Tibial artery (tissue), 4 donors: ENCODE data around the gene CBL.

ENCODE experiments used
- DNase-seq, 2 donors: peaks; one replicate each; pipeline ENCODE4 v3.0.0-alpha.2; 2019
- H3K27ac ChIP-seq, 2 donors: fragments of 200-600 bp; sonication (generic) in 1 of 2; 1 replicate in 1 of 2; 2 replicates in 1 of 2; pipeline ENCODE4 v1.5.1; 2018 to 2019; ENCODE audit warnings: mild to moderate bottlenecking in 1 of 2
- H3K27me3 ChIP-seq, 2 donors: fragments of 200-600 bp; sonication (generic) in 1 of 2; one replicate each; pipeline versions ENCODE4 v1.5.1 to v1.6.0; 2016 to 2019
- H3K36me3 ChIP-seq, 3 donors: fragments of 200-600 bp; sonication (generic) in 2 of 3; one replicate each; pipeline ENCODE4 v1.5.1; 2016 to 2019; ENCODE audit warnings: mild to moderate bottlenecking in 2 of 3
- H3K4me1 ChIP-seq, 4 donors: fragments of 200-600 bp; sonication (generic) in 2 of 4; 1 replicate in 3 of 4; 2 replicates in 1 of 4; pipeline ENCODE4 v1.5.1; 2016 to 2019
- H3K4me3 ChIP-seq, 2 donors: fragments of 200-600 bp; sonication (generic) in 1 of 2; 1 replicate in 1 of 2; 2 replicates in 1 of 2; pipeline ENCODE4 v1.5.1; 2018 to 2019; ENCODE audit warnings: mild to moderate bottlenecking in 2 of 2
- H3K9me3 ChIP-seq, 3 donors: fragments of 200-600 bp; sonication (generic) in 1 of 3; one replicate each; pipeline ENCODE4 v1.5.1; 2016 to 2019
- CTCF ChIP-seq, 2 experiments: fragments of 200-600 bp in 1 of 2; fragments of 450-650 bp in 1 of 2; IDR thresholded peaks; one replicate each; pipeline ENCODE4 v1.5.1; 2017 to 2019; ENCODE audit warnings: antibody characterized with exemption in 2 of 2, mild to moderate bottlenecking in 1 of 2, moderate library complexity in 1 of 2
- intact Hi-C: fragments of 100-400 bp; cut with DNase I; formaldehyde crosslinking; loops from one replicate; pipeline ENCODE4 v1.15.0; 2023; ENCODE audit warnings: low total_unique reads

CBL gene

DNA sequence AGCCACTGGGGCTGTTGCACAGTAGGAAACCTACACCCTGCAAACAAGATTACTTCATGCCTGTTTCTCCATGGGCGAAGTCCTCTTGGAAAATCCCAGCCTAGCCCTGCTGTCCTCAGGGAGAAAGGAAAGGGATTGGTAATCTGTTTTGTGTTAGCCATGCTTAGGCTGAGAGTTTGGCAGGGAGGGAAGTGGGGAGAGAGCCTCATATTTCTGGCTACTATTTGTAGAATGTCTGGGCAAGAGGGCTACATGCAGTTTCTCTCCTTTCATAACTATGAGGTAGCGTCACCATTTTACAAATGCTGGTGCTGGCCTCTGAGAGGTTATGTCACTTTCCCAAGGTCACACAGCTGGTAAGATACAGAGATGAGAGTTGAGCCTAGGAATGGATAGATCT lies 141.1 kb downstream of the CBL start:
- Histone ChIP-seq H3K4me3 (no peak overlapping the region), H3K27me3 (no peaks in the 10 kb centered on the region), H3K27ac (no peak overlapping the region), H3K36me3 (no peaks in the 10 kb centered on the region), H3K4me1 (peaks cover 0 to 19% (median 1%) of the 10 kb centered on the region in 4 donors), H3K9me3 (no peaks in the 10 kb centered on the region)
- intact Hi-C loops, result no loop called here
- no peak for DNase-seq
- TF ChIP-seq CTCF (IDR thresholded peaks at IDR 0.05), result no peak

DNA sequence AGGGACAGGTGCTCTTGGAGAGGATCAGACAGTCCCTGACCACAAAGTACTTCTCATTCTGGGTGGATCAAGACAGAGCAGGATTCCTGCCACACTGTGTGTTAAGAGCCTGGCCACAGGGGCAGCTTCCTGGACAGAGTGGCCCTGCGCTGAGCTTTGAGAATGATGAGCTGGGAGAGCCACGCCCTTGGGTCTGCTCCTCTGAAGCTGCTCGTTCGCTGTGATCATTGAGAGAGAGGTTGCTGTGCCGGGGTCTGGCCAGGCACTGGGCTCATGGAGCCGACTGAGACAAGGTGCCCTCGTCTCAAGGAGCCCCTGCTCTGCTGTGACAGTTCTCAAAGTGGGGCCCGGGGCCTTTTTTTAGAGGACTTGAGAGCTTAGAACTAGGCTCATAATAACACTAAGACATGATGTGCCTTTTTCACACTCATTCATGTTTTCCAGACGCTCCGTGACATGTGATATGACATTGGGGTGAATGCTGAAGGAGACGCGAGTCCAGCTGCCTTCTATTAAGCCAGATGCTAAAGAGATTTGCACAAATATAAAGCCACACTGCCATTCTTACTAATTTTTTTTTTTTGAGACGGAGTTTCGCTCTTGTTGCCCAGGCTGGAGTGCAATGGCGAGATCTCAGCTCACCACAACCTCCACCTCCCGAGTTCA lies 141.9 kb downstream of the CBL start:
- peak in 1 of 2 donors; percentile 63 for DNase-seq
- no peak overlapping the region for H3K4me3 ChIP-seq
- no peaks in the 10 kb centered on the region for H3K27me3 ChIP-seq
- no peak overlapping the region for H3K27ac ChIP-seq
- peaks cover 0 to 19% (median 1%) of the 10 kb centered on the region in 4 donors for H3K4me1 ChIP-seq
- H3K36me3 ChIP-seq, result no peaks in the 10 kb centered on the region
- no peaks in the 10 kb centered on the region for H3K9me3 ChIP-seq
- intact Hi-C loops, result no loop called here
- TF ChIP-seq CTCF (IDR thresholded peaks at IDR 0.05), result no peak

DNA sequence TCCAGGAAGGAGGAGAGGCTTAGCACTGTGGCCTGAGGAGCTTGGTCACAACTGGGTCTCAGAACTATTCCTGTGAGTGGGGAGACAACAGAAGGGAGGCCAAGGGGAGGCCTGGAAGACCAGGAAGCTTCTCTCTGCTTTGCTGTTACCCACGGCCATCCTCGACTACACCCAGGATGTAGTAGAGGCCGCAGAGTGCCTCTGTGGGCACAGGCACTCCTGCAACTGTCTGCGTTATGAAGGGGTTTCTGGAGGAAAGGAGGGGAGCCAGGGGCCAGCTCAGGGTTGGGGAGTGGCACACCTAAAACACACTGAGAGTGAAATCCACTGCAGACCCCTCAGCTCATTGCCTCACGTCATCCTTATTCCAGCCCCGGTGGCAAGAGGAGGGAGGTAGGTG lies 144.2 kb downstream of the CBL start:
- peak in 1 of 2 donors; percentile 51 for DNase-seq
- no peaks in the 10 kb centered on the region for H3K36me3 ChIP-seq
- intact Hi-C loops, result no loop called here
- H3K27ac ChIP-seq, result no peak overlapping the region
- no peaks in the 10 kb centered on the region for H3K9me3 ChIP-seq
- no peak overlapping the region for H3K4me3 ChIP-seq
- no peaks in the 10 kb centered on the region for H3K27me3 ChIP-seq
- TF ChIP-seq CTCF (IDR thresholded peaks at IDR 0.05), result no peak
- peaks cover 0 to 19% (median 1%) of the 10 kb centered on the region in 4 donors for H3K4me1 ChIP-seq

DNA sequence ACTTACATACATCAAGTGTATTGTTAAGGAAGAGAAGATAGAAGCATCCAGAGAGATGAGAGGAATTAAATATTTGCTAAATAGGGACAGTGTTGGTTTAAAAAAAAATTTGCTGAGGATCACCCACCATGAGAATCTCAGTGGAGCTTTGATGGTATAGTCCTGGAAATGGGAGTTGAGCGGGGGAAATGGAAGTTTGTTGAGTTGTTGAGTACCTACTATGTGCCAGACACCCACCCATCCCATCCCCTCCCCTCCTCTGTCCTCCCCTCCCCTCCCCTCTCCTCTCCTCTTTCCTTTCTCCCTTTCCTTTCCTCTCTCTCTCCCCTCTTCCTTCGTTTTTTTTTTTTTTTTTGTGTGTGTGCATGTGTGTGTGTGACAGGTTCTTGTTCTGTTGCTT lies 145.1 kb downstream of the CBL start:
- no peak for TF ChIP-seq CTCF (IDR thresholded peaks at IDR 0.05)
- H3K27me3 ChIP-seq, result no peaks in the 10 kb centered on the region
- H3K36me3 ChIP-seq, result no peaks in the 10 kb centered on the region
- DNase-seq, result no peak
- H3K4me1 ChIP-seq, result peaks cover 0 to 19% (median 2%) of the 10 kb centered on the region in 4 donors
- H3K9me3 ChIP-seq, result no peaks in the 10 kb centered on the region
- H3K27ac ChIP-seq, result no peak overlapping the region
- no peak overlapping the region for H3K4me3 ChIP-seq
- intact Hi-C loops, result no loop called here

DNA sequence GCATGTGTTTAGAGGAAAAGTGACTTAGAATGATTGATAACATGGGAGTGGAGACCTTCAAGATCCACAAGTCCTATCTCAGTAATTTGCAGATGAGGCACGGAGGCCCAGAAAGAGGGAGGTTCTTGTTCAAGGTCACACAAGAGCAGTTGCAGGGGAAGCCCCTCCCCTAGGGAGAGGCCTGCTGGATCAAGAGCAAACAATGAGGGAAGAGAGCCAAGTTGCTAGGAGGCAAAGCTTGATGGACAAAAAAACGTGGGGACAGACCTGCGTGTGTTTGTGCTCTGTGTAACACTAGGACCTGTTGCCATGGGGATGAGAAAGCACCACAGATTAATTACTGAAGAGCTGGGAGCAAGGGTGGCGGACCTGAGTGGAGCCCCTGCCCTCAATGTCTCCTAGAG lies 146.7 kb downstream of the CBL start:
- Histone ChIP-seq H3K36me3 (peaks cover 0 to 4% (median 0%) of the 10 kb centered on the region in 3 donors), H3K27ac (no peak overlapping the region), H3K27me3 (no peaks in the 10 kb centered on the region), H3K9me3 (no peaks in the 10 kb centered on the region), H3K4me1 (peaks cover 0 to 12% (median 8%) of the 10 kb centered on the region in 4 donors), H3K4me3 (no peak overlapping the region)
- peak in 1 of 2 donors; percentile 51 for DNase-seq
- no peak for TF ChIP-seq CTCF (IDR thresholded peaks at IDR 0.05)
- intact Hi-C loops, result no loop called here
